ENCODE data around the gene RBPJL.

Gene RBPJL

DNA sequence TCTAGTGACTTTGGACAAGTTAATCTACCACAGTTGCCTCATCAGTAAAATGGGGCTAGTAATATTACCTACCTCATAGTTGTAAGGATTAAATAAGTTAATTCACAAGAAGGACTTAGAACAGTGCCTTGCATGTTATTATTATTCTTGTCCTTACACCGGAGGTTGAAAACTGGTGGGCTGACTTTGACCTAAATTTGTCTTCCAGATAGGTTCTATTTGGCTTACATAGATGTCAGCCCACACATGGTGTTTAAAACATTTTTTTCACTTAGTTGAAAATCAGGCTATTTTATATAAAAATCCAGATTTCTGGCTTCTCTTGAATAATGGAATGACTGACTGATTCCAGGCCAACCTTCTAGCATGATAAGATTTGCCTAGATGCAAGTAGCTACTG, 59.6 kb downstream of the RBPJL start:
- 92% methylated on average over 1 of the region's 1 CpG for WGBS
- peaks cover 37% of the 10 kb centered on the region for H3K36me3 ChIP-seq (ENCODE audit: insufficient read depth, low read length)
- H3K4me3 ChIP-seq (ENCODE audit: low read length), result no peak overlapping the region
- no peaks in the 10 kb centered on the region for H3K9me3 ChIP-seq (ENCODE audit: insufficient read depth, low read depth, low read length)
- H3K9ac ChIP-seq (ENCODE audit: low read depth, low read length), result no peak overlapping the region
- no peaks in the 10 kb centered on the region for H3K27me3 ChIP-seq (ENCODE audit: insufficient read depth, low read length)
- H3K27ac ChIP-seq (ENCODE audit: low read depth, low read length), result no peak overlapping the region
- H3K4me1 ChIP-seq (ENCODE audit: insufficient read depth, low read length), result peaks cover 6% of the 10 kb centered on the region; the same call in 1 of the 2 replicates

GRCh38 chr20:45366631-45367030, 60.0 kb downstream of the RBPJL start:
- Histone ChIP-seq H3K36me3 (ENCODE audit: insufficient read depth, low read length) (peaks cover 37% of the 10 kb centered on the region), H3K9me3 (ENCODE audit: insufficient read depth, low read depth, low read length) (no peaks in the 10 kb centered on the region), H3K4me3 (ENCODE audit: low read length) (no peak overlapping the region), H3K27ac (ENCODE audit: low read depth, low read length) (no peak overlapping the region), H3K9ac (ENCODE audit: low read depth, low read length) (no peak overlapping the region), H3K4me1 (ENCODE audit: insufficient read depth, low read length) (peaks cover 6% of the 10 kb centered on the region; the same call in 1 of the 2 replicates), H3K27me3 (ENCODE audit: insufficient read depth, low read length) (no peaks in the 10 kb centered on the region)
- WGBS, result 87% methylated on average over 11 of the region's 11 CpGs

GRCh38 chr20:45367126-45367525, 60.5 kb downstream of the RBPJL start:
- Histone ChIP-seq H3K27ac (ENCODE audit: low read depth, low read length) (no peak overlapping the region), H3K4me1 (ENCODE audit: insufficient read depth, low read length) (peaks cover 6% of the 10 kb centered on the region; the same call in 1 of the 2 replicates), H3K9me3 (ENCODE audit: insufficient read depth, low read depth, low read length) (no peaks in the 10 kb centered on the region), H3K4me3 (ENCODE audit: low read length) (no peak overlapping the region), H3K27me3 (ENCODE audit: insufficient read depth, low read length) (no peaks in the 10 kb centered on the region), H3K36me3 (ENCODE audit: insufficient read depth, low read length) (peaks cover 37% of the 10 kb centered on the region), H3K9ac (ENCODE audit: low read depth, low read length) (no peak overlapping the region)
